HL-60 (cell line): ENCODE data around the gene HOXB5.

ENCODE experiments used
- GABPA ChIP-seq: IDR thresholded peaks from 2 replicates; pipeline ENCODE4 v1.6.1; 2012; ENCODE audit warnings: low read depth
- POLR2AphosphoS5 ChIP-seq: IDR thresholded peaks from 2 replicates; pipeline ENCODE4 v1.6.1; 2012; ENCODE audit warnings: low read depth
- SPI1 ChIP-seq: IDR thresholded peaks from 2 replicates; pipeline ENCODE4 v1.6.1; 2012; ENCODE audit warnings: low read depth, mild to moderate bottlenecking, borderline replicate concordance
- TF ChIP-seq, protein P1 (sequence below): IDR thresholded peaks from one replicate; pipeline ENCODE4 v1.5.1; 2011; ENCODE audit warnings: low read length, control low read depth, inconsistent platforms; ENCODE audit not compliant: insufficient read depth
- TF ChIP-seq, protein P2 (sequence below): IDR thresholded peaks from 2 replicates; pipeline ENCODE4 v1.6.1; 2012; ENCODE audit warnings: low read depth; ENCODE audit not compliant: insufficient replicate concordance

DNA sequence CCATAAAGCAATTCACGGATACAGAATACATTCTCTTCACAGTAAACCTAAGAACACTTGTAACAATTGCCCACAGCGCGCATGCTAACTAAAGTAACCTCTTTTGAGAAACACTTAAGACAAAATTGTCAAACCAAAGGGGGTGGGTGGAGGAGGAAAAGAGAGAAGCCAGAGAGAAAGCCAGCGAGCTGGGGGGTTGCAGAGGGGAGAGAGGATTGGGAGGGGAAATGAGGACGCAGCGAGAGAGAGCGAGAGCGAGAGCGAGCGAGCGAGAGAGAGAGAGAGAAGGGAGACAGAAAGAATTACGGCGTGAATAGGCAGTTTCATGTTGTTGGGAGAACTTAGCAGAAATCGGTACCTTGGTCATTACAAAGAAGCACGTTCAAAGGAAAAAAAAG, 18.9 kb upstream of the HOXB5 start:
- TF ChIP-seq, protein P1, sequence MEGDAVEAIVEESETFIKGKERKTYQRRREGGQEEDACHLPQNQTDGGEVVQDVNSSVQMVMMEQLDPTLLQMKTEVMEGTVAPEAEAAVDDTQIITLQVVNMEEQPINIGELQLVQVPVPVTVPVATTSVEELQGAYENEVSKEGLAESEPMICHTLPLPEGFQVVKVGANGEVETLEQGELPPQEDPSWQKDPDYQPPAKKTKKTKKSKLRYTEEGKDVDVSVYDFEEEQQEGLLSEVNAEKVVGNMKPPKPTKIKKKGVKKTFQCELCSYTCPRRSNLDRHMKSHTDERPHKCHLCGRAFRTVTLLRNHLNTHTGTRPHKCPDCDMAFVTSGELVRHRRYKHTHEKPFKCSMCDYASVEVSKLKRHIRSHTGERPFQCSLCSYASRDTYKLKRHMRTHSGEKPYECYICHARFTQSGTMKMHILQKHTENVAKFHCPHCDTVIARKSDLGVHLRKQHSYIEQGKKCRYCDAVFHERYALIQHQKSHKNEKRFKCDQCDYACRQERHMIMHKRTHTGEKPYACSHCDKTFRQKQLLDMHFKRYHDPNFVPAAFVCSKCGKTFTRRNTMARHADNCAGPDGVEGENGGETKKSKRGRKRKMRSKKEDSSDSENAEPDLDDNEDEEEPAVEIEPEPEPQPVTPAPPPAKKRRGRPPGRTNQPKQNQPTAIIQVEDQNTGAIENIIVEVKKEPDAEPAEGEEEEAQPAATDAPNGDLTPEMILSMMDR, result no peak
- TF ChIP-seq POLR2AphosphoS5 (no peak), SPI1 (no peak), GABPA (no peak)
- TF ChIP-seq, protein P2, sequence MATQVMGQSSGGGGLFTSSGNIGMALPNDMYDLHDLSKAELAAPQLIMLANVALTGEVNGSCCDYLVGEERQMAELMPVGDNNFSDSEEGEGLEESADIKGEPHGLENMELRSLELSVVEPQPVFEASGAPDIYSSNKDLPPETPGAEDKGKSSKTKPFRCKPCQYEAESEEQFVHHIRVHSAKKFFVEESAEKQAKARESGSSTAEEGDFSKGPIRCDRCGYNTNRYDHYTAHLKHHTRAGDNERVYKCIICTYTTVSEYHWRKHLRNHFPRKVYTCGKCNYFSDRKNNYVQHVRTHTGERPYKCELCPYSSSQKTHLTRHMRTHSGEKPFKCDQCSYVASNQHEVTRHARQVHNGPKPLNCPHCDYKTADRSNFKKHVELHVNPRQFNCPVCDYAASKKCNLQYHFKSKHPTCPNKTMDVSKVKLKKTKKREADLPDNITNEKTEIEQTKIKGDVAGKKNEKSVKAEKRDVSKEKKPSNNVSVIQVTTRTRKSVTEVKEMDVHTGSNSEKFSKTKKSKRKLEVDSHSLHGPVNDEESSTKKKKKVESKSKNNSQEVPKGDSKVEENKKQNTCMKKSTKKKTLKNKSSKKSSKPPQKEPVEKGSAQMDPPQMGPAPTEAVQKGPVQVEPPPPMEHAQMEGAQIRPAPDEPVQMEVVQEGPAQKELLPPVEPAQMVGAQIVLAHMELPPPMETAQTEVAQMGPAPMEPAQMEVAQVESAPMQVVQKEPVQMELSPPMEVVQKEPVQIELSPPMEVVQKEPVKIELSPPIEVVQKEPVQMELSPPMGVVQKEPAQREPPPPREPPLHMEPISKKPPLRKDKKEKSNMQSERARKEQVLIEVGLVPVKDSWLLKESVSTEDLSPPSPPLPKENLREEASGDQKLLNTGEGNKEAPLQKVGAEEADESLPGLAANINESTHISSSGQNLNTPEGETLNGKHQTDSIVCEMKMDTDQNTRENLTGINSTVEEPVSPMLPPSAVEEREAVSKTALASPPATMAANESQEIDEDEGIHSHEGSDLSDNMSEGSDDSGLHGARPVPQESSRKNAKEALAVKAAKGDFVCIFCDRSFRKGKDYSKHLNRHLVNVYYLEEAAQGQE, result no peak
